LoVo (cell line): ENCODE results near the gene DNAH11.

Source experiments
- DNase-seq: peaks from one replicate; pipeline ENCODE4 v3.0.0-alpha.2; 2016; ENCODE audit warnings: low spot score

Gene DNAH11

DNA sequence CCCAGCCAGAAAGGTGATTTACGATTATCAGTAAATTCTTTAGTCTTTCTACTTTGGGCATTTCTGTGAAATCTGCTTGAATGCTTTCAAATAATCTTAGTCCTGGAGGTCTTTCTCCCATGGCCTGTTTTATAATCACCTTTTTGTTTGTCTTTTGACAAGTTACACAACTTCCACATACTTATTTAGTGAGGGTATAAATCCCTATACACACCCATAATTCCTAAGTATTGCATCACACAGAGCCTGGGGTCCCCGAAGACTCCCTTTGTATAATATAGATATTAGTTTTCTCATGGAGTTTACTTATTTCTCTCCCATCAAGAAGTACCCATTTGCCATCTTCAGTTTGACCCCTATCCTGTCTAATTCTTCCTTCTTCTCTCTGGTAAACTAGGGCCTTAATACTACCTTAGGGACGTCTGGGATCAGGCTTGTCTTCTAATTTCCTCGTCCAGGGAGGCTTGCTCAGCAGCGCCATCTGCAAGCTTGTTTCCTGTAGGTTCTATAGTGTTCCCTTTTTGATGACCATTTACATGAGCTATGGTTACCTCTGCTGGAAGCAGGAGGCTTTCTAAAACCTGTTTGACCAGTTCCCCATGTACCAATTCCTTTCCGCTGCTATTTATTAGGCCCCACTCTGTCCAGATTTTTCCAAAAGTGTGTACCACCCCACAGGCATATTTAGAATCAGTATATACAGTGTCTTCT, 8.1 kb downstream of the DNAH11 start:
- DNase-seq, result peak; percentile 16

GRCh38 chr7:21562385-21562784, 19.5 kb downstream of the DNAH11 start:
- DNase-seq, result no peak

DNA sequence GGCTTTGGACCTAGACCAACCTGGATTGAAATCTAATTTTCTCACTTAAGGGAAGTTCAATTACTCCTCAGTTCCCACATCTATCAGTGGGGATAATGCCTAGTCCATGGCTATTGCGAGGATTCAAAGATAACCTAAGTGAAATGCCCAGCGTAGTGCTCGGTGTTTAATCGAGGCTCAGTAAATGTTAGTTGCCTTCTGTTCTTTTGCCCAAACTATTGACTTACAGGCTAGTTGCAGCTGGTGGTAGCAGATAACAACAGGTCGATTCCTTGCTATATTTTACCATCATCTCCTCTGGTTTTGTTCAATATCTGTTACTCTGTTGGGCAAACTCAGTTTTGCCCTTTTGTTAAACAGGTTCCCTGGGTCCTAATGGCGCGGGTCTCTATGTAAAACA, 22.8 kb downstream of the DNAH11 start:
- DNase-seq, result no peak

DNA sequence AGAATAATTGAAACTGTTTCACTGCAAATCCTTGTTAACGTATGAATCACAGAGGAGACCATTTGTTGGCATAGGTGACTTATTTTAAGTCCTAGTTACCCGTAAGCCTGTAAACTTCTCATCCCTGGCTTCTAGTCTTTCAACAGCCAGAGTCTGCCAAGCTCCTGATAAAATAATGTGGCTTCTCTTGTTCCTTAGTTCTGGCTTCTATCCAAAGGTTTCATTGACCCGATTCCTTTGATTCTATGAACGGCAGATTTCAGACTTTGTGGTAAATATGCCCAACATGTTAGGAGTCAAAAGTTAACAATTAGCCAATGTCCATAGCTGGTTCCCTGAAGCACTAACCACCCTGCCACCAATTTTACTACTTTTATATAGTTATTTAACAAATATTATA, 23.3 kb downstream of the DNAH11 start:
- DNase-seq, result no peak

DNA sequence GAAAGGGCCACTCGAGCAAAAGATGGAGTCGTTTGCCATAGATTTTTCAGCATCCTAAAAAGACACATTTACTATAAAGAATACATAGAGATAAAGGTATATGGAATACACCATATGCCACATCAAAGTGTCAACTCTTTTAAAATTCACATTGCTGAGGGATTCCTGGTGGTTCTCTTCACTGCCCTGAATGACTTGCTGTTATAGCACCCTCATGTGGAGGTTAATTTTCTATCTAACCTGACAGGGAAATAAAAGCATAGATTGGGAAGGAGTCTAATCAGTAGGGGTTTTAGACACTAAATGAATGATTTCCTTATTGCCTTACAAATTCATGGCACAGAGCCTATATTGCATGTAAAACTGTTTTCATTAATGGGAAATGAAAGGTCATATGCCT, 25.9 kb downstream of the DNAH11 start:
- no peak for DNase-seq

GRCh38 chr7:21572331-21573313, 29.8 kb downstream of the DNAH11 start:
- DNase-seq, result no peak

GRCh38 chr7:21579341-21580072, 36.7 kb downstream of the DNAH11 start:
- peak; percentile 24 for DNase-seq

GRCh38 chr7:21580073-21580521, 37.3 kb downstream of the DNAH11 start:
- DNase-seq, result peak; percentile 58

GRCh38 chr7:21585070-21585724, 42.4 kb downstream of the DNAH11 start:
- no peak for DNase-seq

DNA sequence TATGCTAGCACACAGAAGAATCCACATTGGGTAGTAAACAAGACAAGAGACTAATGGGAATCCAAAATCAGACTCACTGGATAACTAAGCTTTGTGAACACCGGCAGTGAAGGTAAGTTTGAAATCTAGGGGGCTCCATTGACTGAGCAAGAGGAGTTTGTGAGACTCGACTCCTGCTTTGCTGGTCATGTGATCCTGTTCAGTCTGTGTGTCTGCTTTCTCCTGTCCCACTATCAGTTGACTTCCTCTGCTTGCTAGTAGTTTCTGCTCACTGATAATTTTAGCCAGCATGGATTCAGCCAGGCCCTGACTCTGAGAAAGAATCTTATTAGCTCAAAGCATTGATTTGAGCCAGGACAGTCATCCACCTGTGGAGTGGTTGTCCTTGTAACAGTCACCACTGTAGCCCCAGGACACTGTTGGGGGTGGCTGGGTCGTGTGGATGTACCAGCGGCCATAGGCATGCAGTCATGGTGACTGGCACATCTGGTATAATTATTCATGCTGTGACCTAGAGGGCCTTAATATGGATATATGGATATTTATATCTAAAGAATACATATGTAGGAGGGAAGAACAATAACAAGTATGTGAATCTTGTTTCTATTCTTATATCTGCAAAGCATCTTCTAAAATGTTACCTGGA, 44.4 kb downstream of the DNAH11 start:
- no peak for DNase-seq

DNA sequence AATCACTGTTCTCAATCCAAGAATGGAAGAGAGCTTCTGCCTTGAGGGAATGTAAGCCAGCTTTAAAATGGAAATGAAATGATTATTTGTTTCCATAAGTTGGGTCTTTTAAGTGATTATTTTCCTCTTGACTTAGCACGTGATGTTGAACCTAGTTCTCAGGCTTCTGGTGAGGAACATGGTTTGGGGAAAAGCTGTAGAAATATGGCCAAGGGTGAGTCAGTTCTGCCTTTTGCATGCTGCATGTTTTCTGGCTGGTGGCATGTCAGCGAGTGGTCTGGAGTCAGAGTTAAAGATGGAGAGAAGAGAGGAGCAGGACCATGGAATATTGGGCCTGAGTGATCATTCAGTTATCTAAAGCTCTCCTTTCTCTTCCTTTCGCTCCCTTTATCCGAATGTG, 54.0 kb downstream of the DNAH11 start:
- DNase-seq, result no peak

- DNase-seq, result no peak
Measured at GRCh38 chr7:21603462-21603861, 60.6 kb downstream of the DNAH11 start.

DNA sequence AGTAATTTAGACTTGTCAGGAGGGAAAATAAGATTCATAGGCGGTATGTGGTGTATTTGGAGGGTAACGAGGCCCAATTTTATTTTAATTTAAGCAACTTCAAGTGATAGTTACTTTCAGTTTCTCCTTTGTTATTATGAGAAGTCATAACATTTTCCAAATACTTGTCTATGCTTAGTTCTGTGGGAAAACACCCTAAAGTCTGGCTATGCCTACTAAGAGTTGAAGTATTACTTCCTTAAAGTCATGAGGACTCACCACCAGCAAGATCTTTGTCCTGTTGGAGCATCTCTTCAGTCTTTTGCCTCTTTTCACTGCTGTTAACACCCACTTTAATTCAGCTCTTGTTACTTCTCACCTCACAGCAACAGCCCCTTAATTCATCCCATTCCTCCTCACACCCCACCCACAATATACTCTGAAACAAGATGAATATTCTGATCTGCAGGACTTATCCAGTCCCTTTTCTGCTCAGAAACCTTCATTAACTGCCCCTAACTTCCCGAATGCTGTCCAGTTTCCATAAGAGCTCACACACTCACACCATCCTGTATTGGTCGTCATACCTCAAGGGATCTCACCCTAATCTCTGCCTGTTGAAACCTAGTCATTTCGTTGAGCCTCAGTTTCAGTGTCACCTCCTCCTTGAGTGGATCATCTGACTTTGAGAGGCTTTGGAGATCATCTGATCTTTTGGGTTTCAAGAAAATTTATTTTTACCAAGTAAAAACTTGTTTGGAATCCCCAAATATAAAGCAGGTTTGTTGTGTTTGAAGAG, 61.3 kb downstream of the DNAH11 start:
- no peak for DNase-seq

DNA sequence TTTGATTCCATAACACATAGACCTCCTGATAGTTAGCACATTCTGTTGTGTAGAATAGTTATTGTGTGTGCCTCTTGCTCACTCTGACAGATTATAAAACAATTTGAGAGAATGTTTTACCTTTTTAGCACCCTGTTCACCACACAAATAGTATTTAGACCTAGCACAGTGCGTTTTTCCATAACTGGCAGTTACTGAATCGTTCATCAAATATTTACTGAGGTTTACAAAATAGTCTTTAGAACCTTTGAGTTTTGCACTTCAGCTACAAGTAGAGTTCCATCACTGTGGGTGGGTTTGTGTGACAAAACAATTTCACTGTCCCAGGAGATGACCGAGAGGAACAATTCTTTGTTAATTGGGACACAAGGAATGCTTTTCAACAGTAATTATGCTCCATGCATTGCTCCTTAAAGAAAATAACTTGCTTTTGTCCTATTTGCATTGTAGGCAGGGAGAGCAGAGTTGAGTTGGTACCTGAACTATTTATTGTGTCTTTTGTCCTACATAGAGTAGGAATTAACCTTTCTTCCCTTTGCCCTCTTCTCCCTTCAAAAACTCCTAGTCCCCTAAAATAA, 62.3 kb downstream of the DNAH11 start:
- no peak for DNase-seq

GRCh38 chr7:21608465-21608864, 65.6 kb downstream of the DNAH11 start:
- DNase-seq, result no peak

- DNase-seq, result peak; percentile 10
Measured at GRCh38 chr7:21611129-21611528, 68.3 kb downstream of the DNAH11 start.

DNA sequence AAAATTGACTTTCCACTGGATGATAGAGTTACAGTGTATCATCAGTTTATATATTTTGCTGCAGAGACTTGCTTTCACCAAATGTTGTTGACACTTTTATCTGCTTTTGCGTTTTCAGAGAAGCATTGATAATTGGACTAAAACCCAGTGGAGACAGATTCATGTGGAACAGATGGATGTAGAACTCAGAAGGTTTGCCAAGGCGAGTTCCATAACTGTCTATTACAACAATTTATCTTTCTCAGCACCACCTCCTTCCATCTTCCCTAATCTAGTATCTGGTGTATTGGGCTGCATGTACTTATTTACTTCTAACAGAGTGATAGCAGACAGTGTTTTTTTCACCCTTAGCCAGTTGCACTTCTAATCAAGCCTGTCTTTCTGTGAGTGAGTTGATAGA, 73.3 kb downstream of the DNAH11 start:
- DNase-seq, result no peak

GRCh38 chr7:21616796-21617436, 74.1 kb downstream of the DNAH11 start:
- DNase-seq, result peak; percentile 91

- DNase-seq, result no peak
Measured at GRCh38 chr7:21617513-21617912, 74.7 kb downstream of the DNAH11 start.

DNA sequence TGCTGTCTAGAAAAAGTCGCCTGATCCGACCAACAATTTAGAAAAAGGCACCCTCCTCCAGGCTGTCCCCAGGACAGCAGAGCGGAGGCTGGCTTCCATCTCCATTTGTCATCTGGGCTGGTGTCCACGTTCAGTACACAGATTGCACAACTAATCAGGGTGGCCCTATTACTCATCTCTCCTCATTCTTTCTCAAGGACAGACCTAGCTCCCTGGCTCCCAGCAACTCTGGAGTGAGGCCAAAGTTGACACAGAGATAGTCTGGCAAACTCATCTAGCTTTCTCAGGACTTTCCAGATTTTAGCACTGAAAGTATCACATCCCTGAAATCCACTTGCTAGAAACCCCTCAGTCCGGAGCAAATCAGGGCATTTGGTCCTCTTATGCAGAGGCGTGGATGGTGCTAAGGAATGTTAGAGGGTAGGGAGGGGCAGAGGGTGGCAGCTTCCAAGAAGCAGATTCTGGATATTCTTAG, 75.1 kb downstream of the DNAH11 start:
- peak; percentile 93 for DNase-seq
